HG03521 (cell line): ENCODE results near the gene ISOC2.
"Not testable (repeated sequence)": the region's sequence is repeated elsewhere in the genome, so short reads cannot be mapped to it uniquely, and the experiment has no call there.

Experiments
- ATAC-seq: cut with Tn5 transposase; IDR thresholded peaks from one replicate; pipeline ENCODE4 v1.9.1; 2021; ENCODE audit warnings: mild to moderate bottlenecking, moderate library complexity; ENCODE audit not compliant: unreplicated experiment

ISOC2 gene, protein sequence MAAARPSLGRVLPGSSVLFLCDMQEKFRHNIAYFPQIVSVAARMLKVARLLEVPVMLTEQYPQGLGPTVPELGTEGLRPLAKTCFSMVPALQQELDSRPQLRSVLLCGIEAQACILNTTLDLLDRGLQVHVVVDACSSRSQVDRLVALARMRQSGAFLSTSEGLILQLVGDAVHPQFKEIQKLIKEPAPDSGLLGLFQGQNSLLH

DNA sequence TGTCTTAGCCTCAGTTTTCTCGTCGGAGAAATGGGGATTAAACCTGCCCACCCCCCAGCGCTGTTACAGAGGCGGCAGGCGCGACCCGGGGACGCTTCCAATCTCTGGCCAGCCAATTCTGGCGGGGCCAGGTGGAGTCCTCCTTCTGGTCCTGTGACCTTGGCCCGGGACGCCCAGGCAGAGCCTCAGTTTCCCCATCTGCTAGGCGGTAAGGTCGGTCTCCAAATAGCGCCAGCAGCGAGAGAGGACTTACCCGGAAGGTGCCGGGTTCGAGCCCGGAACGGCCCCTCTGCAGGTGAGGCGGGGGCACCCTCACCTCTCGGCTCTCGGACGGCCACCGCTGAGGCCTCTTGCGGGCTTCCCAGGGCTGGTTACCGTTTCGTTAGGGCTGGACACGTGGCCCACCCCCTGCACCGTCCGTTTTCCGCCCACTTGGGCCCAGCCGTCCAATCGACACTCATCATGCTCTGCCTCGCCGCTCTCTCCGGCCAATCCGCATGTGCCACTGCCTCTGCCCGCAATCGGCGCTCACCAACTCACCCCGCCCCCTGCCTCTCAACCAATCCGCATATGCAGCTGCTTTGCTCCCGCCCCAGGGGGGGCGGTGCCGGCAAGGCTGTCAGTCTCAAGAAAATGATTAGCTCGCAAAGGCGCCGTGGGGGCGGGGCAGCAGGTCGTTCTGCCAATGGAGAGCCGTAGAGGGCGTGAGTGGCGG is at the start of gene ISOC2:
ISOC2 (minus strand) TSS at position 384 of the 715 bp plus-strand sequence. CDS start 5,156 bp downstream, outside the sequence.
- ATAC-seq: peak; percentile 90

DNA sequence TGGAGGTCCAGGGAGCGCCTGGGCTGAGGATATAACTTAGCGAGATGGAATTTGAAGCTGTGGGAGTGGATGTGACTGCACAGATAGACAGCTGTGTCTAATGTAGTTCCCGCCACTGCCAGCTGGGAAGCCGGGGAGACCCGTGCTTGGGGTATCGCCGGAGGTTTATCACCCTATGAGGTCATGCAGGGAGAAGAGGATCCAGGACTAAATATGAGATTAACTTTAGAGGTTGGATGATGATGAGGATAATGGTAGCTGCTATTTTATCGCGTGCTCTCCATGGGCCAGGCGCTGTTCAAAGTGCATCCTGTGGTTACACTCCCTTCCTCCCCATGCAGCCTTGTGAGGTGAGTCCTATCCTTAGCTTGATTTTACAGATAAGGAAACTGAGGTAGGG is 46.7 kb upstream of the ISOC2 start:
- ATAC-seq: no peak

DNA sequence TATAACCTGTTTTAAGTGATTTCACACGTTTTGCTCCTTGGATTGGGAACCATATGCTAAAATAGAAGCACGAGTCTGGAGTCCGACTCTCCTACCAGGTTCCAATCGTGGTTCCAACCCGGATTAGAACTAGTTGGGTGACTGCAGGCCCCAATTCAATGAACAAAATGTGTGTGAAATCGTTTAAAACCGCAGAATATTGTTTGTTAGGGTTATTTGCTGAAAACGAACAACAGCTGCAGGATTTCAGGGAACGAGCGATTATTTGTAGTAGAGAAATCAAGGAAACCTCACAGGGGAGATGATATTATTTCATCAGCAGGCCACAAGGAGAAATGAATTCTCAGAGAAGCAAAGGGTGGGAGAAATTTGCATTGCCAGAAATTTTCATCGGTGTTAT is 43.5 kb upstream of the ISOC2 start:
- ATAC-seq: no peak

DNA sequence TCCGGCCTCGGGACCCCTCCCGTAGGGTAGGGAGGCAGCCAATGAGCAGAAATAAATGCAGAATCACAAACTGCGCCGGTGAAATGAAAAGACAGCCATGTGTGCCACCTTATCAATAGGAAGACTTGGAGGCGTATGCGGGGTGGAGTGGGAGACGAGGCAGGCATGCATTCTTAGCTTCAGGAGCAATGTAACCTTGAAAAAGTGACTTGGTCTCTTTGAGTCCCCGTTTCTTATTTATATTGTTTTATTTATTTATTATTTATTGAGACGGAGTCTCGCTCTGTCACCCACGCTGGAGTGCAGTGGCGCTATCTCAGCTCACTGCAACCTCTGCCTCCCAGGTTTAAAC is 42.8 kb upstream of the ISOC2 start:
- no peak for ATAC-seq

DNA sequence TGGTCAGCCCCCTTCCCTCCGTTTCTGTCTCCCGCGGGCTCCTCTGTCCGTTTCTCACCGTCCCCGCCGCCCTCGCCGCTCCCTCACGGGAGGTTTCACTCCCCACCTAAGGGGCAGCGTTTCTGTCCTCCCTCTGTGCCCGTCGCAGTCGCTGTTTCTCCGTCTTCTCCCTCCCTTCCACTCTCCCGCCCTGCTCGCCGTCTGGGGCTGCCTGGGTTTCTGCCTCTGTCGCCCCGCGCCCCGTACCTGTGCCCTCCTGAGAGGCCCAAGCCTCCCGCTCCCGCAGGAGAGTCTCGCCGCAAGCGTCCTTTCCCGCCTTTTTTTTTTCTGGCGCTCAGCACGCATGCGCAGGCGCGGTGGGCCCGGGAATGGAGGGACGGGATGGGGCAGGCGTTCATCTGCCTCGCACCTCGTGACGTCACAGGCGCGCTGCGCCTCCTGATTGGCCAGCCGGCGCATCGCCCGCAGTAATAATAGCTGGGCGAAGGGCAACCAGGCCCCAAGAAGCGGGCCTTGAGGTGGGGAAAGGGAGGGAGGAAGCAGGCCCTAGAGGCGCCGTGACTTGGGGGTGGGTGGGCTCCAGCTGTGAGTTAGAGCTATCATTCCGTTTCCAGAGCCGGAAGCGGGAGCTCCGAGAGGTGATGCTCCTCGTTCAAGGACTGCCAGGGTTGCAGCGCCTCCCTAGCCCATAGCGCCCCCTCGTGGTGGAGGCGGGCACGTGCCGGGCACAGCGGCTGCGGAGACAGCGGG is 42.2 kb upstream of the ISOC2 start:
- ATAC-seq: peak; percentile 89

DNA sequence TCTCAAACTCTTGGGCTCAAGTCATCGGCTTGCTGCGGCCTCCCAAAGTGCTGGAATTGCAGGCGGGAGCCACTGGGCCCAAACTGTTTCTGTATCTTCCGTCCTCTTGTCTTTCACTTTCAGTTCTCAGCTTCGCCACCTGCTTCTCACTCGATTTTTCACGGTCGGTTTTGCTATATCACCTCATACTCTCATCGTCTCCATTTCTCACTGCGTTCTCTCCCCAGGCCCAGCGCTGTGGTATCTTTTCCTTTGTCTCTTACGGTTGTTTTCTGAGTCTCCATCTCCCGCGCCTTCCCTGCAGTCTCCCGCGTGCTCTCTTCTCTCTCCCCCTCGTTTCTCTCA is 41.7 kb upstream of the ISOC2 start:
- ATAC-seq: no peak

DNA sequence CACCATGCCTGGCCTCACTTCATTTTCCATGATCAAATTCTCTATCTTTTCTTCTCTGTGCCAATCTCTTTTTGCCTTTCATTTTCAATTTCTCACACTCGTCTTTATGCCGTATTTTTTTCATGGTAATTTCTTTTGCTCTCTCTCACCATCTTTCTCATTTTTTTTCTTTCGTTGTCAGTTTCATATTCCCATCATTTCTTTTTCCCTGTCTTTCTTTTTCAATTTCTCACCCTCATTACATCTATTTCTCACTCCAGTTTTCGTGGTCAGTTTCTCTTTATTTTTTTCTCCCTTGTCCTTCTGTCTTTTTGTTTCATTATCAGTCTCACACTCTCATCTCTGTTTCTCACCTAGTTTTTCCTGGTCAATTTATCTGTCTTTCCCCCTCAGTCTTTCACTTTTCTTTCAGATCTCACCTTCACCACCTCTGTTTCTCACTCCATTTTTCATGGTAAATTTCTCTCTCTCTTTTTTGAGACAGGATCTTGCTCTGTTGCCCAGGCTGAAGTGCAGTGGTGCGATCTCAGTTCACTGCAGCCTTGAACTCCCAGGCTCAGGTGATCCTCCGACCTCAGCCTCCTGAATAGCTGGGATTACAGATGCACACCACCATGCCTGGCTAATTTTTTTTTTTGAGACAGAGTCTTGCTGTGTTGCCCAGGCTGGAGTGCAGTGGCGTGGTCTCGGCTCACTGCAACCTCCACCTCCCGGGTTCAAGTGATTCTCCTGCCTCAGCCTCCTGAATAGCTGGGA is 40.9 kb upstream of the ISOC2 start:
- no peak for ATAC-seq

DNA sequence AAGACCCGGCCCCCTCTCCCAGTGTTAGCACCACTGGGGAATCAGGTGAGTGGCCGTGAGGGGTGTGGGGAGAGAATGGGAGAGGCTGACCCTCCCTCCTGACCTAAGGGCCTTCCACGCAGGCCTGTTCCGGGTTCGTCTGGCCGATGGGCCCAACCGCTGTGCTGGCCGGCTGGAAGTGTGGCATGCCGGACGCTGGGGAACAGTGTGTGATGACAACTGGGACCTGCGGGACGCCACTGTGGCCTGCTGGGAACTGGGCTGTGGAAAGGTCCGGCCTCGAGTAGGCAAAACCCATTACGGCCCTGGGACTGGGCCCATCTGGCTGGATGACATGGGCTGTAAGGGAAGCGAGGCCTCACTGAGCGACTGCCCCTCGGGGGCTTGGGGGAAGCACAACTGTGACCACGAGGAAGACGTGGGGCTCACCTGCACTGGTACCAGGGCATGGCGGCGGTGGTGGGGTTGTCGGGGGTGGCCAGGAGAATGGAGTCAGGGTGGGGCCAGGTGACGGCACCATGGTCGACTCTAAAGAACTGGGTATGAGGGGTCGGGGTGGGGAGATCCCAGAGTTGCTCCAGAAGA is 39.0 kb upstream of the ISOC2 start:
- no peak for ATAC-seq

DNA sequence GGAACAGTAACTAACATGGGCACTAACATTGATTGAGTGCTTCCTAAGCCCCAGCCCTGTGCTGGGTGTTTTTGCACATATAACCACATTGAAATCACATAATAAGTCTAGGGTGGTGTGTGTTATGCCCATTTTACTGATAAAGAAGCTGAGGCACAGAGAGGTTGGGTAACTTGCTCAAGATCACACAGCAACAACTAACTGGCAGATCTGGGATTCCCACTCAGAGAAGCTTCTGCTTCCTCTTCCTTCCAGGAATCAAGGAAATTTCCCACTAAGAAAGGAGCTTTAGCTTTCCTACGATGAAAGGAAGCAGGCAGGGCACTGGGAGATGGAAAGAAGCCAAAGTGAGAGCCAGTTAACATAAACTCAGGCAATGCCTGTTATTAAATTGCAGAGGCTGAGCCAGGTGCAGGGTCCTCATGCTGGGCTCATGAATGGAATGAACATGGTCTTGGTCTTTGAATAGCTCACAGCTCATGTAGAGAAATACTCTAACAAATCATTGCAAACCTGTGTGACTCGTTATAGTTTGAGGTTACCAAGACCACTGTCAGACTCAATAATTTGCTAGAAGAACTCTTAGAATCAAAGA is 36.9 kb upstream of the ISOC2 start:
- ATAC-seq: no peak

DNA sequence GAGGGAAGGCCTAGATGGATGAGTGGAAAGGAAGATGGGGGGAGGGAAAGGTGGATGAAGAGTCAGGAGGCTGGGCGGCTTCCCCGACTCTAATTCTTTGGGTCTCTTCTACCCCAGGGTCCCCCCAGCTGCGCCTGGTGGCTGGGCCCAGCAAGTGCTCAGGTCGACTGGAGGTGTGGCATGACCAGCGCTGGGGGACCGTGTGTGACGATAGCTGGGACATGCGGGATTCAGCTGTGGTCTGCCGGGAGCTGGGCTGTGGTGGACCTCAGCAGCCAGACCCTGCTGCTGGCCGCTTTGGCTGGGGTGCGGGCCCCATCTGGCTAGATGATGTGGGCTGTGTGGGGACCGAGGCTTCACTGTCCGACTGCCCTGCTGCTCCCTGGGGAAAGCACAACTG is 36.3 kb upstream of the ISOC2 start:
- ATAC-seq: no peak

DNA sequence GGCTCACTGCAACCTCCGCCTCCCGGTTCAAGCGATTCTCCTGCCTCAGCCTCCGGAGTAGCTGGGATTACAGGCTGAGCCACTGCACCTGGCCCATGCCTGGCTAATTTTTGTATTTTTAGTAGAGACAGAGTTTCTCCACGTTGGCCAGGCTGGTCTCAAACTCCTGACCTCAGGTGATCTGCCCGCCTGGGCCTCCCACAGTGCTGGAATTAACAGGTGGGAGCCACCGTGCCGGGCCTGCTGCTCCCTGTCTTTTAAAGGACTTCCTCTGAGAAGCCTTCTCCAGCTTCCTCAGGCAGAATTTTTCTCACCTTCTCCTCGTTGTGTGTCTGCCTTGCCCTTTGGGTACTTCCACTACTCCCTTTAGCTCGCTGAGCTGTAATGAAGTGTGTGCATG is 35.4 kb upstream of the ISOC2 start:
- ATAC-seq: not testable (repeated sequence)

DNA sequence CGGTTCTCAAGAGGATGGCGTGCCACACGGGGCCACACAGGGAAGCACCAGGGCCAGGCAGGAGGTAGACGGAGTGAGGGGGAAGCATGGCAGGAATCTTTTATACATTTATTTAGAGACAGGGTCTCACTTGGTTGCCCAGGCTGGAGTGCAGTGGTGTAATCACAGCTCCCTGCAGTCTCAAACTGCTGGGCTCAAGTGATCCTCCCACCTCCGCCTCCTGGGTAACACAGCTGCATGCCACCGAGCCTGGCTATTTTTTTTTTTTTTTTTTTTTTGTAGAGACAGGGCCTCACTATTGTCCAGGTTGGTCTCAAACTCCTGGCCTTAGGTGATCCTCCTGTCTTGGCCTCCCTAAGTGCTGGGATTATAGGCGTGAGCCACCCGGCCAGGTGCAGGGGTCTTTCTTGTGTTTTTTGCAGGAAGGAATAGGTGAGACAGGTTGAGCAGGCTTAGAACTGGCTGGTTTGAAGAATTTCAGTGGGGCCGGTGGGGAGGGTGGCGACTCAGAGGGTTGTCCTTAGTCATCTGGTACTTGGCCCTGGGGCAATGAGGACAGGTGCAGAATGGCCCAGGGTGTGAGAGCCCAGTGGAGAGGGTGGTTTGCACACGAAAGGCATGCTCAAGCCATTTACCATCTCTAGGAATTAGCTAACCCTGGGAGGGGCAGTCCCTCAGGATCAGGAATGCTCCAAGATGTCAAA is 34.4 kb upstream of the ISOC2 start:
- no peak for ATAC-seq

DNA sequence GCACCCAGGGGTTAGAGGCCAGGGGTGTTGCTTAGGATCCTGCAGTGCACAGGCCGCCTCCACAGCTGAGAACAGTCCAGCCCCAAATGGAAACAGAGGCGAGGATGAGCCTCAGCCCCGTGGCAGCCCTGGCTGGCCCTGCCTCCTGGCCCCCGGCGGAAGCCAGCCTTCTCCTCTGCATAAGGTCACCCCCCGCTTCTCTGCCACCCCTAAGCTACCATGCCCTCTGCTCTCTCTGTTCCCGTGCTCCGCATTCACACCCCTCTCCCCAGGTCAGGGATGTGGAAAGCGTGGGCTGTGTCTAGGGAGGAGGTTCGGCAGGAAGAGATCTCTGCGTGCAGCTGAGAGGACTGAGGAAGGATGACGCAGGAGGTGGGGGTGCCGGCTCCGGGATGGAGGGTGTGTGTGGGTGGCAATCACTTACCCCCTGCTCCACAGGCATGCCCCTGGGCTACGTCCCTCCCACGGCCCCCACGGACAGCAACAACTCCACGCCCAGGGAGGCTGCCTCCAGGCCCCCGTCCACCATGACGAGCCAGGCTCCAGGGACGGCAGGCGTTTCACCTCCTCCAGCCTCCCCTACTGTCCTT is 32.8 kb upstream of the ISOC2 start:
- no peak for ATAC-seq

DNA sequence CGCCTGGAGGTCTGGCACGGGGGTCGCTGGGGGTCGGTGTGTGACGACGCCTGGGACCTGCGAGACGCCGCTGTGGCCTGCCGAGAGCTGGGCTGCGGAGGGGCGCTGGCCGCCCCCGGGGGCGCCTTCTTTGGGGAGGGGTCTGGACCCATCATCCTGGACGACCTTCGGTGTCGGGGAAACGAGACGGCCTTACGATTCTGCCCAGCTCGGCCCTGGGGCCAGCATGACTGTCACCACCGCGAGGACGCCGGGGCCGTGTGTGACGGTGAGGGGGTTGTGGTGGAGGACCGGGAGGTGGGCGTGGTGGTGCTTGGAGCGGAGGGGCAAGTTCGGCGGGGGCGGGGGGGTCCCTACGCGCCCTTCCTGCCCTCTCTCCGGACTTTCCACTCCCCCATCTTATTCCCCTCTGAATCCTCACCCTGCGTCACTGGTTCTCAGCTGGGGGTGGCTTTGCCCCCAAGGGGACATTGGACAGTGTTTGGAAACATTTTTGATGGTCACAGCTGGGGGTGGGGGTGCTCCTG is 32.3 kb upstream of the ISOC2 start:
- ATAC-seq: no peak

DNA sequence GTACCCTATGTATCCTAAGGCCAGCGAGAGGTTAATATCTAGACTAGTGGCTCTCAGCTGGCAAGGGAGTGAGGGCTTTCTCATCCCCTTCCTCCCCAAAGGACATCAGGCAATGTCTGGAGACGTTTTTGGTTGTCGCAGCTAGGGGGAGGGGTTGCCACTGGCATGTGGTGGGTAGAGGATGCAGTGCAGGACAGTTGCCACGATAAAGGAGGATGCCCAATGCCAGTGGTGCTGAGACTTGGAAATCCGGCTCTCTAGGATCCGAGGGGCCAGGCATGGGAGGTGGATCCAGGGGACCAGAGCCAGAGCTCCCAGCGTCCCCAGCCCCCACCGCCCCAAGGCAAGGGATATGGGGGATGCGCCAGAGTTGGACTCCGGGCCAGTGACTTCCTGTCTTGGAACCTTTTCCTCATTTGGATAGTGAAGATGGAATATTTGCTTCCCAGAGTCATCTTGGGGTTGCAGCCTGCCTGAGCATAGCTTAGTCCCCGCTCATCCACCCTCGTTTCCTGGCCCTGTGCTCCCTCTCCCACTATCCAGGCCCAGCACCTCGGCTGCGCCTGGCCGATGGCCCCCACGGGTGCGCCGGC is 31.7 kb upstream of the ISOC2 start:
- no peak for ATAC-seq

DNA sequence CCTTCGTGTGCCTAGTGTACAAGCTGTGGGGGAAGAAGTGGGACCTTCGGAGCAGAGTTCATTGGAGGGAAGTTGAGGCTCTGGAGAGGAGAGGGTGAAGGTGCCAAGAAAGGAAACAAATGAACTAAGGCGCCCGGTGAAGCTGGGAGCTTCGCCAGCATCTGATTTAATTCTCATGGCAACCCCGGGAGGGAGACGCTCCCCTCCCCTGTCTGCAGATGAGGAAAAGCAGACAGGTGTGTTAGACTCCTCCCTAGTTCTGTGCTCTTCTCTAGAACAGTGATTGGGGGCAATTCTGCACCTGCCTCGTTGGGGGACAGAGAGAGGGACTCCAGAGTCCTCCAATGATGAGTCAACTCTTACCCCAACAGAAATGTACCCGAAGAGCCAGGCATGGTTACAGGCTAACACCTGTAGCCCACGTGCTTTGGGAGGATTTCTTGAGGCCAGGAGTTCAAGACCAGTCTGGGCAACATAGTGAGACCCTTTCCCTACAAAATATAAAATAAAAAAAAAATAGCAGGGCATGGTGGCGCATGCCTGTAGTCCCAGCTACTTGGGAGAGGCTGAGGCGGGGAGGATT is 31.0 kb upstream of the ISOC2 start:
- ATAC-seq: no peak

DNA sequence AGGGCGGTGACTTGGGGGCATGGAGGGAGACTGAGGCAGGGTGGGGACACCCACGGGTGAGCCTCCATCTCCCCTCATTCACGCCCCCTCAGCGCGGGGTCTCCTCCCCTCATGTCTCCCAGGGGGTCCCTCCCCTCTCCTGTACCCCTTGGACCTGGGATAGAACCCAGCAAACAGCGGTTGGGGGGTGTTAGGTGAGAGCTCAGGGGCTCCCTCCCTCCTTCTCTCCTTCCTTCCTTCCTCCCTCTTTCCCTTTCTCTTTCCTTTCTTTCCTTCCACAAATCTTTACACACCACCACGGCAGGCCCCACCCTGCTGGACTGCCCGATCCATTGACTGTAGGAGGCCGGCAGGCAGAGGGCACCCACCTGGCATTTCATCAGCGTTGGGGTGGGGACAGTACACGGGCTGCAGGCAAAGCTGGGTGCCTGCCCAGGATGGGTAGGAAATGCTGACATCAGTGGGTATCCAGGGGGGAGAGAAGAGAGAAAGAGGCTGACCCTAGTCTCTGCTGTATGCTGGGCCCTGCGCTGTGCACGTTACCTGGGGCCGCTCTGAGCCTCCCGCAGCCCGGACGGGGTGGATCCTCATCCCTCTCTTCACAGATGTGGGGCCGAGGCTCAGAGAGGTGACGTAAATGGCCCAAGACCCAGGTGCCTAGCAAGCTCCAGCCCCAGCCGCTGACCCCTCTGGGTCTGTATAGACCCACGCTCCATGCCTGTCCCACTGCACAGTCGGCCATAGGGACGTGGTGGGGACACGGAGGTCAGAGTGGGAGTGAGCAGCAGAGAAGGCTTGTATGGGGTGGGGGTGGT is 30.3 kb upstream of the ISOC2 start:
- no peak for ATAC-seq
